ENCODE results near the gene CYP4F8. TPM values are rescaled to one million over a fixed set of nuclear protein-coding genes. Genes with fewer than 3 reads are reported as not detected.
A peak's percentile ranks its signal among the peaks of the same experiment; 100 is the strongest.

CYP4F8 gene
- total and polyA plus RNA-seq, 10 donors: not detected

DNA sequence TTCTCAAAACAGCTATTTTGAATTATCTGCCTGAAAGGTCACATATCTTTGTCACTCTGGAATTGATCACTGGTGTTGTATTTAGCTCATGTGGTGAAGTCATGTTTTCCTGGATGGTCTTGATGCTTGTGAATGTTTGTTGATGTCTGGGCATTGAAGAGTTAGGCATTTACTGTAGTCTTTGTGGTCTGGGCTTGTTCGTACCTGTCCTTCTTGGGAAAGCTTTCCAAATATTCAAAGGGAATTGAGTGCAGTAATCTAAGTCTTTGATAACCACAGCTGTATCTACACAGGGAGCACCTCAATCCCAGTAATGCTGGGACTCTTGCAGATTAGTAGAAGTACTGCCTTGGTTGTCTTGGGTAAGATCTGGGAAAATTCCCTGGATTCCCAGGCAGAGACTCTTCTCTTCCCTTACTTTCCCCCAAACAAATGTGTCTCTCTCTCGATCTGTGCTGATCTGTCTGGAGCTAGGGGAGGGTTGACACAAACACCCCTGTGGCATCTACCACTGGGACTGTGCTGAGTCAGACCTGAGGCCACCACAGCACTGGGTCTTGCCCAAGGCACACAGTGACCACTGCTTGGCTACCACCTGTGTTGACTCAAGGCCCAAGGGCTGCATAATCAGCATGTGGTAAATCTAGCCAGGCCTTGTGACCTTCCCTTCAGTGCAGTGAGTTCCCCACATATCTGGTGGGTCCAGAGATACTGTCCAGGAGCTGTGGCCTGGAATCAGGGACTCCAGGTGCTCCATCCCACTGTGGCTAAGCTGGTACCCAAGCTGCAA is 20.2 kb downstream of the CYP4F8 start:
- TF ChIP-seq, protein P1, sequence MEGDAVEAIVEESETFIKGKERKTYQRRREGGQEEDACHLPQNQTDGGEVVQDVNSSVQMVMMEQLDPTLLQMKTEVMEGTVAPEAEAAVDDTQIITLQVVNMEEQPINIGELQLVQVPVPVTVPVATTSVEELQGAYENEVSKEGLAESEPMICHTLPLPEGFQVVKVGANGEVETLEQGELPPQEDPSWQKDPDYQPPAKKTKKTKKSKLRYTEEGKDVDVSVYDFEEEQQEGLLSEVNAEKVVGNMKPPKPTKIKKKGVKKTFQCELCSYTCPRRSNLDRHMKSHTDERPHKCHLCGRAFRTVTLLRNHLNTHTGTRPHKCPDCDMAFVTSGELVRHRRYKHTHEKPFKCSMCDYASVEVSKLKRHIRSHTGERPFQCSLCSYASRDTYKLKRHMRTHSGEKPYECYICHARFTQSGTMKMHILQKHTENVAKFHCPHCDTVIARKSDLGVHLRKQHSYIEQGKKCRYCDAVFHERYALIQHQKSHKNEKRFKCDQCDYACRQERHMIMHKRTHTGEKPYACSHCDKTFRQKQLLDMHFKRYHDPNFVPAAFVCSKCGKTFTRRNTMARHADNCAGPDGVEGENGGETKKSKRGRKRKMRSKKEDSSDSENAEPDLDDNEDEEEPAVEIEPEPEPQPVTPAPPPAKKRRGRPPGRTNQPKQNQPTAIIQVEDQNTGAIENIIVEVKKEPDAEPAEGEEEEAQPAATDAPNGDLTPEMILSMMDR (IDR thresholded peaks at IDR 0.05 in 8 of 11, conservative IDR thresholded peaks at IDR 0.05 in 3 of 11): no peak
- no peak for TF ChIP-seq POLR2A (IDR thresholded peaks at IDR 0.05)
- no peak for TF ChIP-seq POLR2AphosphoS5 (IDR thresholded peaks at IDR 0.05)
- Histone ChIP-seq H3K27ac (peak overlapping the region in 6 of 8 donors; percentile 15 to 77 (median 44)), H3K9me3 (peaks cover 0 to 13% (median 2%) of the 10 kb centered on the region in 8 donors), H3K4me3 (peak overlapping the region in 1 of 8 donors; percentile 7), H3K4me1 (peaks cover 0 to 36% (median 5%) of the 10 kb centered on the region in 6 donors), H3K36me3 (no peaks in the 10 kb centered on the region), H3K27me3 (replicated peaks in 1 of 7) (peaks cover 0 to 37% (median 0%) of the 10 kb centered on the region in 7 donors)
- no peak for DNase-seq
- 47 to 75% (median 62%) methylated on average over 2 of the region's 2 CpGs for WGBS, 5 donors
- intact Hi-C loops (cut with DNase I; ENCODE audit: low total_unique reads): no loop called here

DNA sequence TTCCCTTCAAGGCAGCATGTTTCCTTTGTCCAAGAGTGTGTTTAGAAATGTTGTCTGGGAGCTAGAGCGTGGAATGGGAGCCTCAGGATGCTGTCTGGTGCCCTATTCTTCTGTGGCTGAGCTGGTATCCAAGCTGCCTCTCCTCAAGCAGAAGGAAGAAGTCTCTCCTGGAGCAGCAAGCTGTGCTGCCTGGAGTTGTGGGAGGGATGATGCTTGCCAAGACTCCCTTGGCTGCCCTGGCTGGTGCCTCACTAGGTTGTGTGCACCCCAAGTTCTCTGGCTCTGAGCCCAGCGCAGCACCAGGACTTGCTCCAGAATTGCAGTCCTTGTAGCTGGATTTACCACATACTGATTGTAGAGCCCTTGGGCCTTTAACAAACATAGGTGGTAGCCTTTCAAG is 21.0 kb downstream of the CYP4F8 start:
- intact Hi-C loops (cut with DNase I; ENCODE audit: low total_unique reads): no loop called here
- peak overlapping the region in 6 of 8 donors; percentile 15 to 77 (median 44) for H3K27ac ChIP-seq

DNA sequence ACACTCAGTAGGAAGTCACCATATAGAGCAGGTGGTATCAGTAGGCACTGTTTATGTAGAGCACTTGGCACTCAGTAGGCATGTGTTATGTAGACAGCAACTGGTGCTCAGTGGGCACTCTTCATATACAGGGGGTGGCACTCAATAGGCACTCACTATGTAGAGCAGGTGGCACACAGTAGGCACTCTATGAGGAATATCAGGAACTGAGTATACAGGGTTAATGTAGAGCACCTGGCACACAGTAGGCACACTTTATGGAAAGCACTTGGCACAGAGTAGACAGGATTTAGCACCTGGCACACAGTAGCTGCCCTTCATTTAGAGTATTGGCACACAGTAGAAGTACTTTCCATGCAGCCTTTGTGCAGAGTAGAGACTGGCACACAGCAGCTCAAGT is 24.6 kb downstream of the CYP4F8 start:
- H3K4me1 ChIP-seq: peaks cover 0 to 31% (median 3%) of the 10 kb centered on the region in 6 donors

More for the DNA sequence above, 21.0 kb downstream of the CYP4F8 start:
- DNase-seq: no peak
- peaks cover 0 to 31% (median 0%) of the 10 kb centered on the region in 7 donors for H3K27me3 ChIP-seq (replicated peaks in 1 of 7)
- TF ChIP-seq POLR2A (IDR thresholded peaks at IDR 0.05) (no peak), POLR2AphosphoS5 (IDR thresholded peaks at IDR 0.05) (no peak)
- TF ChIP-seq, protein P1 (IDR thresholded peaks at IDR 0.05 in 8 of 11, conservative IDR thresholded peaks at IDR 0.05 in 3 of 11): no peak
- no peaks in the 10 kb centered on the region for H3K36me3 ChIP-seq
- H3K4me1 ChIP-seq: peaks cover 0 to 44% (median 5%) of the 10 kb centered on the region in 6 donors
- 82 to 94% (median 83%) methylated on average over 1 to 2 of the region's 2 CpGs for WGBS, 5 donors
- H3K9me3 ChIP-seq: peaks cover 0 to 13% (median 2%) of the 10 kb centered on the region in 8 donors
- H3K4me3 ChIP-seq: peak overlapping the region in 1 of 8 donors; percentile 7

More for the DNA sequence above, 24.6 kb downstream of the CYP4F8 start:
- peaks cover 0 to 23% (median 0%) of the 10 kb centered on the region in 7 donors for H3K27me3 ChIP-seq (replicated peaks in 1 of 7)
- no peak for DNase-seq
- intact Hi-C loops (cut with DNase I; ENCODE audit: low total_unique reads): no loop called here
- peaks cover 0 to 8% (median 1%) of the 10 kb centered on the region in 8 donors for H3K9me3 ChIP-seq
- TF ChIP-seq, protein P1 (IDR thresholded peaks at IDR 0.05 in 8 of 11, conservative IDR thresholded peaks at IDR 0.05 in 3 of 11): no peak
- TF ChIP-seq POLR2AphosphoS5 (IDR thresholded peaks at IDR 0.05) (no peak), POLR2A (IDR thresholded peaks at IDR 0.05) (no peak)
- H3K4me3 ChIP-seq: peak overlapping the region in 1 of 8 donors; percentile 49
- peaks cover 0 to 5% (median 0%) of the 10 kb centered on the region in 6 donors for H3K36me3 ChIP-seq
- H3K27ac ChIP-seq: peak overlapping the region in 6 of 8 donors; percentile 68 to 93 (median 80)

All from spleen (tissue), 11 donors.